HG03378 (cell line): ENCODE data around the gene CDR2L.

Experiments used
- ATAC-seq: cut with Tn5 transposase; IDR thresholded peaks from one replicate; pipeline ENCODE4 v1.9.1; 2021; ENCODE audit warnings: mild to moderate bottlenecking, moderate library complexity; ENCODE audit not compliant: unreplicated experiment

Gene CDR2L

DNA sequence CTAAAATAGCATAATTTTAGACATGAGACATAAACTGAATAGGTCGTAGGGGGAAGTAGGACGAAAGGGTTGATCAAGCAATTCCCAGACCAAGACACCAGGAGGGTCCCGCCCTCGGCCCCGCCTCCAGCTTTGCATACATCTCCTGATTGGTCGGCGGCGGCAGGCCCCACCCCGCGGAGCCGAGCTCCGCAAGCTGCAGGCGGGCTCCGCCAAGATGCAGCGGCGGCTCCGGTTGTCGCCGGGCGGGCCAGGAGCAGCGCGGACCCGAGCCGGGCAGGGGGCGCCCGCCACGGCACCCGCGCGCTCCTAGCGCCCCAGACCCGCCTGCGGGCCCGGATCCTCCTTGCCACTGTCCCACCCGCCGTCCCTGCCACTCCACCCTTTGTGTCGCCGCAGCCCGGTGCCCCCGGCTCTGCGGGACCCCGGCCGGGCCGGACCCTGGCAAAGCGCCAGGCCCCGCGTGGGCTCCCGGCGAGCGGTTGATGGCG lies at the start of gene CDR2L:
Gene CDR2L, plus strand, starts transcription at position 215 of the 491 bp plus-strand sequence. CDS start 412 bp downstream, outside the sequence.
- peak; percentile 64 for ATAC-seq

DNA sequence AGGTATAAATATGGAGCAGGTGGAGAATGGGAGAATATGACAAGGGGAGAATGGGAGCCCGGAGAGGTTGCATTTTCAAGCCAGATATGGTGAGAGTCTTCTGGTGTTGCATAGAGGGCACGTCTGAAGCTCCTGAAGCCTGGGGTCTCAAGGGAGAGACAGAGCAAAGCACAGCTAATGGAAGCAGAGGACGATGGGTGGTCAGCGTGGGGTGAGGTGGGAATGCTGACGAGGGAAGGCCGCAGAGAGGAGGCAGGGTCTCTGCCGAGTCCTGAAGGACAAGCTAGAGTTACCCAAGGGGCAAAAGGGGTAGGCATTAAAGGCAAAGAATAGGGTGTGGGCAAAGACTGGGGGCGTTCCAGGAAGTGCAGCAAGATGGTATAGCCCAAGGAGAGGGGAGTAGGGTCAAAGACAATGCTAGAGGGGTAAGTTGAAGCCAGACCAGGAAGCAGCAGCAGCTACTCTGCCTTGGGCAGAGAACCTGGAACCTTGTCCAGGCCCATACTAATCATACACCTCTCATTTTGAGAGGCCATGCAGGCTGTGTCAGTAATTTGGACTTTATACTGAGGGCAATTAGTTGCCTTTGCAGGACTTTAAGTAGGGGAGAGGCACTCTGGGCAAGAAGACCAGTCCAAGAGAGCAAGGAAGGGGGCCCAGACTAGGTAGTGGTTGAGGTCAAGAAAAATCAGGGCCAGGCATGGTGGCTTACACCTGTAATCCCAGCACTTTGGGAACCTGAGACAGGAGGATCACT lies 49.1 kb upstream of the CDR2L start:
- no peak for ATAC-seq

DNA sequence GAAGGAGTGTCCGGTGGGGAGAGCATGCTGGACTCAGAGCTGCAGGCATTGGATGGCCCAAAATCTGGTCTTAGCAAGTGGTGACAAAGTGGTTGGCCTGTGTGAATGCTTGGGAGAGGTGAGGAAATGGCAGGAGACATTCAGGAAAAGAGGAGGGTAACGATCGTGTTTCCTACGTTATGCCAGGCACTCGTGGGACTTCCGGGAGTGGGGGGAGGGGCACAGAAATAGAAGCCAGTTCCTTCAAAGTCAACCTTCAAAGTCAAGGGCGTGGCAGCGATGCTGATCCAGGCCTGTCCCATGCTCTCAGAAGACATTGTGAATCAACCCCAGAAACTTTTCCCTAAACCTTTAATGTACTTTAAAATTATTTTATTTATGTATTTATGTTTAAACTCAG lies 47.9 kb upstream of the CDR2L start:
- no peak for ATAC-seq

DNA sequence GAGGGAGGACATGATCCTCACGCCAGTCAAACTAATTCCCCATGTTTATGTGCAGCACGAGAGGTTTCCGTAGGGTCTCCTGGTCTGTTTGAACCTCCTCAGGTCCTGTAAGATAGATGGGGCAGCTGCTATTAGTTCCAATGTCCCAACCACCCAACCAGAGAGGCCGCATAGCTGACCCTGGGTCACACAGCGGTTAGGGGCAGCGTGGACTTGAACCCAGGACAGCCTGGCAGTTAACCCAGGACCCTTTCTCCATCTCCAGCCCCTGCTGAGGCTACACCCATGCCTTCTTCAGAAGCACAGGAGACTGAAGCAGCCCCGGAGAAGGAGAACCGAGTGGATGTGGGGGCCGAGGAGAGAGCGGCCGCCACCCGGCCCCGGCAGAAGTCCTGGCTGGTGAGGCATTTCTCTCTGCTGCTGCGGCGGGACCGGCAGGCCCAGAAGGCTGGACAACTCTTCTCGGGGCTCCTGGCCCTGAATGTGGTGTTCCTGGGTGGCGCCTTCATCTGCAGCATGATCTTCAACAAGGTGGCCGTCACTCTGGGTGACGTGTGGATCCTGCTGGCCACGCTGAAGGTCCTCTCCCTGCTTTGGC lies 46.2 kb upstream of the CDR2L start:
- no peak for ATAC-seq

DNA sequence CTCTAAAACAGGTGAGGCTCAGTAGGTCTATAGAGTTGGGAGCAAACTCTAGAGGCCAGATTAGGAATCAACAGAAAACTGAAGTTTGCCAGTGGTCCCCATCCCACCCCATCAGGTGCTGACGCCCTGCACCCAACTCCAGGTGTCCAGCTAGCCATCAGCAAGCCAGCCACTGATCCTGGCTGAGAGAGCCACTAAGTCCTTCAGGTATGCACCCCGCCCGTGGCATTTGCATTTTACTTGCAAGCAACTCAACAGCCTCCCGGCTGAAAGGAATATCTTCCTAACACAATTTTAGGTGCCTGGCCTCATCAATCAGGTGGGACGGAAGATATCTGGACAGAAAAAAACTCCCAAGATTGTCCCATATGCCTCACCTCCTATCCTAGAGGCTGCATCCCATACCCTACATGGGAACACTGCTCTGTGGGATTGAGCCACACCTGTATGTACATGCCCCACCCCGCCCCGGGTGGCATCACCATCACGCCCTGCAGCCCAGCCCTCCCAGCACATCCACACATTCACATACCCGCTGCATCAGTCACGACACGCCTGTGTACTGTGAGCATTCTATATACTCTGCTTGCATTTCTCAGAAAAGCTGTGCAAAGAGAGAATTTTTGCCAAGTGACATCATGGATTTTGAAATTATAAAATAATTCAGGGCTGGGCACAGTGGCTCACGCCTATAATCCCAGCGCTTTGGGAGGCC lies 43.5 kb upstream of the CDR2L start:
- ATAC-seq, result no peak

DNA sequence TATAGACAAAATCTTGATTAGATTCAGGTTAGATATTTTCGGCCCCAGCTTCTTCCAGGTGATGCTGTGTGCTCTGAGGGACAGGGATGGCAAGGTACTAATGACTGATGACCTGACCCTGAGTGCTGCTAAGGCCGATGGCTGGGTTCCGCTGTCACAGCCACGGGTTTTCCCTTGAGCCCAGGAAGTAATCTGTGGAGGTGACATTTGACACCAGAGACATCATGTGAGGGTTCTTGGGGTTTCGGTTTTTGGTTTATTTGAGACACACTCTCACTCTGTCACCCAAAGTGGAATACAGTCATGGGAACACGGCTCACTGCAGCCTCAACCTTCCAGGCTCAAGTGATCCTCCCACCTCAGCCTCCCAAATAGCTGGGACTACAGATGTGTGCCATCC lies 41.9 kb upstream of the CDR2L start:
- no peak for ATAC-seq

DNA sequence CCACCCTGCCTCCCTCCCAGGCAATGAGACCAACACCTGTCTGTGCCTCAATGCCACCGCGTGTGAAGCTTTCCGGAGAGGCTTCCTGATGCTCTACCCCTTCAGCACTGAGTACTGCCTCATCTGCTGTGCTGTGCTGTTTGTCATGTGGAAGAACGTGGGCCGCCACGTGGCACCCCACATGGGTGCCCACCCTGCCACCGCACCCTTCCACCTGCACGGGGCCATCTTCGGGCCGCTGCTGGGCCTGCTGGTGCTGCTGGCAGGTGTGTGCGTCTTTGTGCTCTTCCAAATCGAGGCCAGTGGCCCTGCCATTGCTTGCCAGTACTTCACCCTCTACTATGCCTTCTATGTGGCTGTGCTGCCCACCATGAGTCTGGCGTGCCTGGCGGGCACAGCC lies 40.8 kb upstream of the CDR2L start:
- ATAC-seq, result no peak

DNA sequence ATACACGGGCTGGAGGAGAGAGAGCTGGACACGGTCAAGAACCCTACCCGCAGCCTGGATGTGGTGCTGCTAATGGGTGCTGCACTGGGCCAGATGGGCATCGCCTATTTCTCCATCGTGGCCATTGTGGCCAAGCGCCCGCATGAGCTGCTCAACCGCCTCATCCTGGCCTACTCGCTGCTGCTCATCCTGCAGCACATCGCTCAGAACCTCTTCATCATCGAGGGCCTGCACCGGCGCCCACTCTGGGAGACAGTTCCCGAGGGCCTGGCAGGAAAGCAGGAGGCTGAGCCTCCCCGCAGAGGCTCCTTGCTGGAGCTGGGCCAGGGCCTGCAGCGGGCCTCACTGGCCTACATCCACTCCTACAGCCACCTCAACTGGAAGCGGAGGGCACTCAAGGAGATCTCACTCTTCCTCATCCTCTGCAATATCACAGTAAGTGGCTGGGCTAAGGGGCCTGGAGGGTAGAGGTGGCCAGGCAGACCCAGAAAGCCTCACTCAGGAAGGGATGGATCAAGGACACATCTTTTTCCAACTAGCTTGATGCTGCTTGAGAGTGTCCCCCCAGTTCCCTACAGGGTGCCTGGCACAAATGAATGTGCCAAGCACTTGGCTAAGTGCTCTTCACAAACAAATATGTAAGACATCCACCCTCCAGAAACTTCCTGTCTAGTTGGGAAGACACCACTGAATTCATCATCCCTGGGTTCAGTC lies 40.2 kb upstream of the CDR2L start:
- no peak for ATAC-seq

DNA sequence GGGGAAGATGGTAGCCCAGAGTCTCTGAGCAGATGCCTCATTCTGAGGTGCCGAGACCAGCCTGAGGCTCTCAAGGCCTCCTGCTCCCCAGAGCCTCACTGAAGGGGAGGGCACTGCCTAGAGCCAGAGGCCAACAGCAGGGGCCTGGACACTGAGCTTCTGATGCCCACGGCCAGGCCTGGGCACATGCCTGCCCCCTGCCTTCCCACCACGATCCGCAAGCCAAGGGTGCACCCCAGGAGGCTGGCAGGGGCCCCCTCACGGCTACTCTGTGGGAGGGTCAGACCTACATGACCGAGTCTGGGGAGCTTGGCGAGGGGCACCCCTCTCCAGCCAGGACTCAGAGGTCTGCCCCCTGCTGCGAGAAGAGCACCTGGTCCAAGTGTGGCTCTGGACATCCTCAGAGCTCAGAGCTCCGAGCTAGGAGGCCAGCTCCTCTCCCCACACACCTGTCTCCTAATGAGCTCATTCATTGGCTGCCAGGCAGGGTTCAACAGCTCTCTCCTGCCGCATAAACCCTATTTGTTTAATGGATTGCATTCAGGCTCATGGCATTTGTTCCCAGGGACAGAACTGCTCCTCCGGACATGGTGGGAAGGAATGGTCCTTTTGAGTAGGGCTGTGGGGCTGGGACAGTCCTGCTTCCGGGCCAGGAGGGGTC lies 37.8 kb upstream of the CDR2L start:
- ATAC-seq, result no peak

DNA sequence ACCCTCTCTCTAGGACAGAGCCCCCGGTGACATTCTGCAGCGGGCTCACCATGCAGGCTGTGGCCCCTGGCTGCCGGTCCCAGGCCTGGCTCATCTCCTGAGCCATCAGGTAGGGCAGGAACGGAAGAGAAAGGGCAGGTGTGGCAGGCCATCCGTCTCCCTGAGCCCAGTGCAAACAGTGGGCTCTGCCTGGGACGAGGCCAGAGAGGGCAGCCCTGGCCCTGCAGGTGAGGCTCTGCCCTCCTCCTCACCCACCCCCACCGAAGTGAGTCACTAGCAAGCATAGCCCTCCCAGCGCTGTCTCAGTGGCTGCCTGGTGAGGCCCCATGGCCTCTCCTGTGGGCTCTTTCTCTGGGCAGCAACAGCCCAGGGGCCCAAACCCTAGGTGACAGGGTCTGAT lies 37.2 kb upstream of the CDR2L start:
- ATAC-seq, result no peak

DNA sequence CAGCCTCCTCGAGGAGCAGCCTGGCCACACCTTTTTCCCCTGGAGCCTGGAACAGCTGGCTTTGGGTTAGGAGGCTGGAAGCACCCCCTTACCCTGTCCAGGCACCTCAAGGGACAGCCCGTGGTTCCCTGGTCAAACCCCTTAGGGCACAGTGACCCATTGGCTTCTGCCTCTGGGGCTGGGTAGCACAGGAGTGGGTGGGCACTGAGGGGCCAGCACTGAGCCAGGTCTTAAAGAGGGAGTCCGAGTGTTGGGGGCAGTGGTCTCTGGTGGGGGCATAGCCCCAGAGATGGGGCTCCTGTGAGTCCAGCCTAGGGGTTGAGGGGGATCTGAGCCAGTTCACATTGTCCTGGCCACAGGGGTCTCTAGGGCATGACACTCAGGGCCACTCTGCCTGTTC lies 36.4 kb upstream of the CDR2L start:
- ATAC-seq, result no peak

DNA sequence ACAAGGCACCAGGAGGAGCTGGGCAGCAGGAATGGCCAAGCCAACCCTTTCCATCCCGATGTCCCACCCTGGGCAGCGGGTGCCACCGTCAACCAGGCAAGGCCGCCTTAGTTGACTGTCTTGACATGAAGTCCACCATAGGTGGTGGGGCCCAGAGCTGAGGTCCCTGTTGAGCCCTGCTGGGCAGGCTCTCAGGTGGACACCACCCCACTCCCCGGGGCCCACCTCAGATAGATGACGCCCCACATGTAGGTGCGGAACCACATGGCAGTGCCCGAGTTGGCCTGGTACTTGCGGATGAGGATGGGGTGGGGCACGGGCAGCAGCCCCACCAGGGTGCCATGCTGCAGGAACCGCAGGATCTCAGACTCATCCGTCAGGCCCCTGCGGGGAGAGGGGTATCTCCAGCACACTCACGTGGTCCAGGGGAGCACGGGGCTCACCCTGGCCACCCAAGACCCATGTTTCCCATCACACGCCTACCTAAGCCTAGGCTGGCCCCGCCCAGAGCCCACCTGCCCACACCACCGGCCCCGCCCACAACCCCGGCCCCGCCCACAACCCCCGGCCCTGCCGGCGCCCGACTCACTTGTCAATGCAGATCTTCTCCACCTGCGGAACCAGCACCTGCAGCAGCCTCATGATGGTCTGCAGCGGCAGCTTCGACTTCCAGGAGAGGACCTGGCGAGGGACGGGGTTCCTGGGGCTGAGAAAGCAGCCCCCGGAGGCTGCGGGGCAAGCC lies 35.6 kb upstream of the CDR2L start:
- ATAC-seq, result no peak

DNA sequence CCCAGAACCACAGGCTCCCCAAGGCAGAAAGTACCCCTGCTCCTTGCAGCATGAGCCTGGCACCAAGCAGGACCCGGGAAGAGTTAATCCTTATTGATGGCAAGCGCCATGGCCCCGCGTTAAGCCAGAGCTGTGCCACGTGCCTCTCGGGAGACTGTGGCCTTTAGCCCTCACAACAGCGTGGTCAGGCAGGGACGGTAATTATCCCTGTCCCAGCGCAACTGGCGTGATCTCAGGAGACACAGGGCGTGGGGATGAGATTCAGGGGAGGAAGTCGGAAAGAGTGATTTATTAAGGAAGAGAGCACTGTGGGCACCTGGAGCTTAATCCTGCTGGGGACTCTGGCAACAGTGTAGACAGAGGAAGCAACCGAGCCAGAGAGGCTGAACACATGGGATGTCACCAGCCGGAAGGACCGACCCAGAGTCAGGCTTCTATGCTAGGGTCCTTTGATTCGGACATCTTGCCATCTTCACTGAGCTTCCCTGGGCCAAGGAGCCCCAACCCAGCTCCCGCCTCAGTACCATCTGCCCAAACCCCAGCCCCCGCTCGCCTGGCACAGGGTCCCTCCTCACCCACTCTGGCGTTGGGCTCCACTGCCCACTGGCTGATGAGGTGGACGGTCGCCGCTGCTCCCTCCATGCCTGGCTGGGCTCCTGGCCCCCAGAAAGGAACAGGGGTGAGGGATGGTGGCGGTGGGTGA lies 34.9 kb upstream of the CDR2L start:
- ATAC-seq, result no peak

DNA sequence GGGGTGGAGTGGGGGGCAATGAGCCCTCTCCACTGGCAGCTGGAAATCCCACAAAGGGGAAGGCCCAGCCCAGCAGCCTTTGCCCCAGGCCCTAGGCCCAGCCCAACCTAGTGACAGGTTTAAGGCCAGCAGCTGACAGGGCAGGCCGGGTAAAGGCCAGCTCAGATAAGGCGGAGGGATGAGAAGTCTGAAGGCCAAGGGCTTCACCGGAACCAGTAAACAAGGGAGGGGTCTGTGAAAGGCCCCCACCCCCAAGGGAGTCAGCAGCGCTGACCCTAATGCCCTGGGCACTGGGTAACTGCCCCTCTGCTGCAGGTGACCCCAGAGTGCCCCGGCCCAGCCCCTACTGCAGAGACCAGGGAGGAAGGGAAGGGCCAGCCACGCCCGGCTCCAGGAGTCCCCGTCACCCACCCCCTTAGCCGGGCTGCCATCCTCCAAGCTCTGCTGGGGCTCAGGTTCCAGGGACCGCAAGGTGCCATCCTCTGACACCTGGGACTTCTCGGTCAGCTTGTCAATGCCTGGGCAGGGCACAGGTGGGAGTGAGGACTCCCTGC lies 34.2 kb upstream of the CDR2L start:
- no peak for ATAC-seq

DNA sequence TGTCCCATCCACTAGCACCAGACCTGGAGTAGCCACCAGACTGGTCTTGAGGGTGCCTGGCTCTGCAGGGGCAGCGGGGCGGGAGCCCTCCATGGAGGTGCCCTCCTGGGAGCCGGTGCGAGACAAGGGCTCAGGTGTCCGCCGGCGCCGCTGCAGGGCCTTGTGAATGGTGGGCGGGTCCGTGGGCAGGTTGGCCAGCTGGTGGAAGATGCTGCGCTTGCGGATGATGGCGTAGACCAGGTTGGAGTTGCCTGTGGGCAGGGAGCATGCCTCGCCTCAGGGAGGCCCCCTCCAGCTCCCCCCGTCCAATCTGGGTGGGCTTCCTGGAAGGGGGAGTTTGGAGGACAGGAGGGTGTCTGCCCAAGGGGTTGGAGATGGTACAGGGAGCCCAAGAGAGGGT lies 33.3 kb upstream of the CDR2L start:
- ATAC-seq, result no peak

DNA sequence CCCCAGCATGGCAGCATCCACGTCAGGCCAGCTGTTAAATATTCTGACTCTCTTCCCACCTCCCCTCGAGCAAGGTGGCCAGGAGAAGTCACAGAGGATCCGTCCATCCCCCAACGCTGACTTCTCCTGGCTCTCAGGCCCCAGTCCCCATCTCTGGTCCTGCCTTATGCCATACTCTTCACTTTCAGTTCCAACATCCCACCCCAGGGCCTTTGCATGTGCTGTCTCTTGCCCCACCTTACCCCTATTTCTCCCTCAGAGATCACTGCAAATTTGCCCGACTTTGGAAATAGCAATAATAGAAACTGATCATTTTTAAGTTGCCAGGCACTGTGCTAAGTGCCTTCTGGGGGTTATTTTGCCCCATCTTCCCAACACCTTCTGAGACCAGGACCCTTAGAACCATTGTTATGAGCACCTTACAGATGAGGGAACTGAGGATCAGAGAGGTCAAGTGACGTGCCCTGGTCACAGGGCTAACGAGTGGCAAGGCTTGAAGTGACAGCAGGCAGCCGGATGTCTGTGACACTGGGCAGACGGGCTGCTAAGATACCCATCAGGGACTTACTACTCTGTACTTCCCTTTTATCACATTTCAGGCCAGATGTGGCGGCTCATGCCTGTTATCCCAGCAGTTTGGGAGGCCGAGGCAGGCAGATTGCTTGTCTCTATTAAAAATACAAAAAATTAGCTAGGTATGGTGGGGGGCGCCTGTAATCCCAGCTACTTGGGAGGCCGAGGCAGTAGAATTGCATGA lies 32.6 kb upstream of the CDR2L start:
- ATAC-seq, result no peak

DNA sequence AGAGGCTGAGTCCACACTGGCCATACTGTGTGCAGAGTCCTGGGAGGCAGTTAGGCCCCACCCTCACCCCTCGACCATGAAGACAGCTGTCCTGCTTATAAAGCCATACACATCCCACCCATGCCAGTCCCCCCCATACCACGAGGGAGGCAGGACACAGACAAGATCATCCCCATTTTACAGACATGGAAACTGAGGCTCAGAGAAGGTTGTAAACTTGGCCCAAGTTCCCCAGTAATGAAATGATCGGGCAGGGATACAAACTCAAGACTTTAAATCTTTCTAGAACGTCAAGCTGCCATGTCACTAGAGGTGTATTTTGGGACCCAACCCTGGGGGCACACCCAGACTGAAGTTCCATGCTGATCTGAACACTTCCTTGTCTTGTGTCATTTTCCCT lies 31.3 kb upstream of the CDR2L start:
- ATAC-seq, result no peak

DNA sequence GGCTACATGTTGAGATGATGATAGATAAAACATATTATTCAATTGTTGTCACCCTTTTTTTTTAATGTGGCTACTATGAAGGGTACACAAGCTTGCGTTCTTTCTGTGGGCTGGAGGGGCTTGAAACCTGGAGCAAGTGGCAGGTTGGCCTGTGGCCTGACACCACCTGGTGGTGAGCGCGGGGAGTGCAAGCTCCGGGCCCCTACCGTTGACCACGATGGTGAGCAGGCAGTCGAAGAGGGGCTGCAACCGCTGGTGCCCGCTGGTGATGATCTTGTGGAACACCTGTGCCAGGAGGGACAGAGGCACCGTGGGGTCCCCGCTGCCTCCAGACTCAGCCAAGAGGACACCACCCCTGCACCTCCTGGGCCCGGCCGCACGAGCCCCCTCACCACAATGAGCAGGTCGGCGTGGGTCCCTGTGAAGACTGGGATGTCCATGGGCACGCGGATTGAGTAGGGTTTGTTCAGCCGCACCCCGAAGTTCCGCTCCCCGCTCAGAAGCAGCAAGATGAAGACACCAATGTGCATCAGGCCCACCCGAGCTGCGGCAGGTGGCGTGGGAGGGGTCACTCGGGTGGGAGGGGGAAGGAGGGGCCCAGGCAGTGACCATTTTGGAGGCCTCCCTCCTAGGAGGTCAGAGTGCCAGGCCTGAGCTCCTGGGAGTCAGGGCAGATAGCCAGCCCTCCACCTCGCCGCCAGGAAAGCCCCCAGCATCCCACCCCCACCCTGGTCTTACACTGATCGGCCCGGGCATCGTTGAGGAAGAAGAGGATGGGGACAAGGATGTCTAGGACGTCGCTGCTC lies 29.3 kb upstream of the CDR2L start:
- ATAC-seq, result no peak
